H9 (cell line): ENCODE measurements around the gene CARD11. TPM values are rescaled to one million over a fixed set of nuclear protein-coding genes. Genes with fewer than 3 reads are reported as not detected.

Experiments used
- DNase-seq: peaks from one replicate; pipeline ENCODE4 v3.0.0-alpha.2; 2017
- H2AFZ ChIP-seq: one replicate; pipeline ENCODE4 v1.6.1; 2013; ENCODE audit warnings: mild to moderate bottlenecking, low read length, control low read depth, moderate library complexity
- H2AK5ac ChIP-seq: 2 replicates; pipeline ENCODE4 v1.6.1; 2013; ENCODE audit warnings: low read length, control low read depth, mixed read lengths; ENCODE audit not compliant: insufficient read length
- H2BK120ac ChIP-seq: one replicate; pipeline ENCODE4 v1.6.1; 2013; ENCODE audit warnings: low read depth, mild to moderate bottlenecking, low read length, control low read depth, inconsistent platforms; ENCODE audit not compliant: poor library complexity, severe bottlenecking
- H2BK12ac ChIP-seq: 2 replicates; pipeline ENCODE4 v1.6.1; 2013; ENCODE audit warnings: low read length, control low read depth, mixed read lengths, low read depth; ENCODE audit not compliant: insufficient read length
- H2BK15ac ChIP-seq: 2 replicates; pipeline ENCODE4 v1.6.1; 2013; ENCODE audit warnings: low read depth, low read length, control low read depth
- H2BK20ac ChIP-seq: one replicate; pipeline ENCODE4 v1.6.1; 2013; ENCODE audit warnings: low read depth, mild to moderate bottlenecking, low read length, control low read depth, inconsistent platforms; ENCODE audit not compliant: poor library complexity, severe bottlenecking
- H2BK5ac ChIP-seq: 2 replicates; pipeline ENCODE4 v1.6.1; 2013; ENCODE audit warnings: low read length, control low read depth, mixed read lengths; ENCODE audit not compliant: insufficient read length
- H3K14ac ChIP-seq: 2 replicates; pipeline ENCODE4 v1.6.1; 2013; ENCODE audit warnings: low read length, control low read depth; ENCODE audit not compliant: insufficient read depth
- H3K18ac ChIP-seq: 2 replicates; pipeline ENCODE4 v1.6.1; 2013; ENCODE audit warnings: low read depth, mild to moderate bottlenecking, mixed read lengths, low read length, control low read depth; ENCODE audit not compliant: insufficient read length
- H3K23ac ChIP-seq: 2 replicates; pipeline ENCODE4 v1.6.1; 2013; ENCODE audit warnings: low read length, control low read depth, mixed read lengths, low read depth; ENCODE audit not compliant: insufficient read length
- H3K23me2 ChIP-seq: 2 replicates; pipeline ENCODE4 v1.6.1; 2013; ENCODE audit warnings: low read depth, mild to moderate bottlenecking, mixed read lengths, low read length, control low read depth; ENCODE audit not compliant: insufficient read length, poor library complexity, severe bottlenecking
- H3K27ac ChIP-seq: 2 replicates; pipeline ENCODE4 v1.5.1; 2013; ENCODE audit warnings: low read length, control low read depth, mixed read lengths, low read depth; ENCODE audit not compliant: insufficient read length
- H3K27me3 ChIP-seq: 2 replicates; pipeline ENCODE4 v1.6.1; 2013; ENCODE audit warnings: low read length, control low read depth, inconsistent platforms; ENCODE audit not compliant: insufficient read depth
- H3K4ac ChIP-seq: 2 replicates; pipeline ENCODE4 v1.6.1; 2013; ENCODE audit warnings: low read depth, mild to moderate bottlenecking, control low read depth, inconsistent platforms, low read length, moderate library complexity
- H3K4me1 ChIP-seq: 2 replicates; pipeline ENCODE4 v1.6.1; 2013; ENCODE audit warnings: low read length, control low read depth, inconsistent platforms; ENCODE audit not compliant: insufficient read depth
- H3K4me2 ChIP-seq: 2 replicates; pipeline ENCODE4 v1.6.1; 2013; ENCODE audit warnings: low read length, control low read depth, mixed read lengths; ENCODE audit not compliant: insufficient read length, insufficient read depth
- H3K56ac ChIP-seq: 2 replicates; pipeline ENCODE4 v1.6.1; 2013; ENCODE audit warnings: low read depth, mild to moderate bottlenecking, mixed read lengths, low read length, control low read depth; ENCODE audit not compliant: insufficient read length
- H3K79me1 ChIP-seq: 2 replicates; pipeline ENCODE4 v1.6.1; 2013; ENCODE audit warnings: low read depth, mild to moderate bottlenecking, moderate library complexity, low read length, control low read depth, inconsistent platforms; ENCODE audit not compliant: insufficient read depth, poor library complexity, severe bottlenecking
- H3K79me2 ChIP-seq: 2 replicates; pipeline ENCODE4 v1.6.1; 2013; ENCODE audit warnings: low read length, control low read depth, inconsistent platforms; ENCODE audit not compliant: insufficient read depth
- H3K9ac ChIP-seq: 2 replicates; pipeline ENCODE4 v1.6.1; 2013; ENCODE audit warnings: low read length, control low read depth, mixed read lengths; ENCODE audit not compliant: insufficient read length; ENCODE audit errors: extremely low read depth
- H3K9me3 ChIP-seq: one replicate; pipeline ENCODE4 v1.6.1; 2013; ENCODE audit warnings: low read depth, low read length, inconsistent platforms; ENCODE audit not compliant: control insufficient read depth
- H3T11ph ChIP-seq: one replicate; pipeline ENCODE4 v1.6.1; 2013; ENCODE audit warnings: mild to moderate bottlenecking, low read length, control low read depth, inconsistent platforms
- H4K20me1 ChIP-seq: one replicate; pipeline ENCODE4 v1.6.1; 2013; ENCODE audit not compliant: control insufficient read depth, insufficient read length, insufficient read depth
- H4K5ac ChIP-seq: 2 replicates; pipeline ENCODE4 v1.6.1; 2013; ENCODE audit warnings: low read depth, mild to moderate bottlenecking, mixed read lengths, low read length, control low read depth; ENCODE audit not compliant: insufficient read length
- H4K8ac ChIP-seq: replicated peaks from 2 replicates; pipeline ENCODE4 v1.6.1; 2013; ENCODE audit warnings: low read length, control low read depth, mixed read lengths, low read depth; ENCODE audit not compliant: insufficient read length
- H4K91ac ChIP-seq: 2 replicates; pipeline ENCODE4 v1.6.1; 2013; ENCODE audit warnings: low read depth, mild to moderate bottlenecking, moderate library complexity, mixed read lengths, low read length, control low read depth; ENCODE audit not compliant: insufficient read length
- H3K27ac Mint-ChIP-seq, 3 experiments: 2 replicates in 2 of 3; 3 replicates in 1 of 3; pipeline ENCODE4 v1.8.0; 2020 to 2021; ENCODE audit warnings: mixed read lengths in 3 of 3, mild to moderate bottlenecking in 1 of 3, moderate library complexity in 1 of 3
- H3K27me3 Mint-ChIP-seq: 2 replicates; pipeline ENCODE4 v1.8.0; 2021; ENCODE audit warnings: low read depth, mild to moderate bottlenecking, moderate library complexity, mixed read lengths
- H3K36me3 Mint-ChIP-seq, 3 experiments: 2 replicates in 2 of 3; 3 replicates in 1 of 3; pipeline ENCODE4 v1.8.0; 2020 to 2021; ENCODE audit warnings: low read depth in 3 of 3, mixed read lengths in 3 of 3; ENCODE audit not compliant: insufficient read depth in 1 of 3
- H3K4me1 Mint-ChIP-seq, 2 experiments: 2 replicates each; pipeline ENCODE4 v1.8.0; 2020; ENCODE audit warnings: mixed read lengths in 2 of 2
- H3K4me3 Mint-ChIP-seq, 2 experiments: 2 replicates in 1 of 2; 3 replicates in 1 of 2; pipeline ENCODE4 v1.8.0; 2020 to 2021; ENCODE audit warnings: mild to moderate bottlenecking in 2 of 2, mixed read lengths in 2 of 2, moderate library complexity in 1 of 2
- H3K9me3 Mint-ChIP-seq, 2 experiments: 2 replicates in 1 of 2; 3 replicates in 1 of 2; pipeline ENCODE4 v1.8.0; 2020; ENCODE audit warnings: mild to moderate bottlenecking in 2 of 2, mixed read lengths in 2 of 2, moderate library complexity in 1 of 2
- CTCF ChIP-seq: fragments of 200-600 bp; sonication (generic); conservative IDR thresholded peaks from 3 replicates; pipeline ENCODE4 v1.8.0; 2021; ENCODE audit warnings: antibody characterized with exemption, mild to moderate bottlenecking
- WGBS: extraction: QIAGEN DNeasy Blood & Tissue Kit; methylation state at CpG from one replicate; pipeline ENCODE4 v1.1.7; 2013; ENCODE audit warnings: missing lambda C conversion rate, low lambda C conversion rate, mixed read lengths; ENCODE audit not compliant: insufficient read length; ENCODE audit errors: extremely low coverage; 5-methylcytosine and 5-hydroxymethylcytosine counted together
- total RNA-seq: library from RNA; stranded (reverse); gene quantifications from 2 replicates; pipeline ENCODE4 v1.2.1, GENCODE V29; 2021

Gene CARD11
- total RNA-seq, 1 experiment from 2014 or later: 20.0 TPM

GRCh38 chr7:2954433-2954853, 89.2 kb downstream of the CARD11 start:
- Histone ChIP-seq H2AFZ (no peak overlapping the region), H3K18ac (no peak overlapping the region), H3K9ac (no peak overlapping the region), H2AK5ac (no peak overlapping the region), H3K27ac (no peak overlapping the region), H2BK120ac (no peak overlapping the region), H2BK15ac (no peak overlapping the region), H4K5ac (no peak overlapping the region), H3K23ac (no peak overlapping the region), H2BK5ac (no peak overlapping the region), H3K27me3 (no peaks in the 10 kb centered on the region), H3K23me2 (no peaks in the 10 kb centered on the region), H3K4me1 (no peaks in the 10 kb centered on the region), H2BK20ac (no peak overlapping the region), H3T11ph (no peak overlapping the region), H3K79me1 (no peaks in the 10 kb centered on the region), H4K20me1 (no peaks in the 10 kb centered on the region), H3K4ac (no peak overlapping the region), H3K14ac (no peak overlapping the region), H3K79me2 (no peaks in the 10 kb centered on the region), H3K9me3 (no peaks in the 10 kb centered on the region), H3K56ac (no peak overlapping the region), H2BK12ac (no peak overlapping the region), H4K8ac (no peak overlapping the region), H4K91ac (no peak overlapping the region), H3K4me2 (no peak overlapping the region)
- H3K27ac Mint-ChIP-seq: no peak overlapping the region
- peaks cover 17 to 18% of the 10 kb centered on the region in 2 experiments for H3K9me3 Mint-ChIP-seq
- WGBS: no CpG with 5 or more reads among the region's 11 CpGs
- peaks cover 22 to 38% (median 29%) of the 10 kb centered on the region in 3 experiments for H3K36me3 Mint-ChIP-seq
- no peaks in the 10 kb centered on the region for H3K27me3 Mint-ChIP-seq
- peaks cover 2 to 5% of the 10 kb centered on the region in 2 experiments for H3K4me1 Mint-ChIP-seq
- H3K4me3 Mint-ChIP-seq: no peak overlapping the region
- no peak for TF ChIP-seq CTCF
- no peak for DNase-seq
